Loucy (cell line): Measurements from ENCODE around the gene KAT6B.

Experiments
- H2AFZ ChIP-seq: fragments of 200-600 bp; sonication (generic); 2 replicates; pipeline ENCODE4 v1.6.0; 2016; ENCODE audit warnings: antibody characterized with exemption, mild to moderate bottlenecking, low read length, moderate library complexity
- H3F3A ChIP-seq: fragments of 200-600 bp; 2 replicates; pipeline ENCODE4 v1.6.0; 2016; ENCODE audit warnings: antibody characterized with exemption, low read depth, mild to moderate bottlenecking
- H3K27me3 ChIP-seq: fragments of 200-600 bp; sonication (generic); 2 replicates; pipeline ENCODE4 v1.6.1; 2014; ENCODE audit warnings: low read length, mild to moderate bottlenecking; ENCODE audit not compliant: insufficient read depth, poor library complexity, severe bottlenecking
- H3K36me3 ChIP-seq: fragments of 200-600 bp; sonication (generic); 2 replicates; pipeline ENCODE4 v1.6.1; 2016; ENCODE audit warnings: low read length; ENCODE audit not compliant: insufficient read depth
- H3K4me1 ChIP-seq: fragments of 200-600 bp; sonication (generic); 2 replicates; pipeline ENCODE4 v1.5.1; 2014; ENCODE audit warnings: low read length, mild to moderate bottlenecking; ENCODE audit not compliant: insufficient read depth, poor library complexity, severe bottlenecking
- H3K4me2 ChIP-seq: fragments of 200-600 bp; sonication (generic); 2 replicates; pipeline ENCODE4 v1.6.0; 2014; ENCODE audit warnings: antibody characterized with exemption, low read length, low read depth, mild to moderate bottlenecking; ENCODE audit not compliant: poor library complexity, severe bottlenecking
- H3K4me3 ChIP-seq: fragments of 200-600 bp; sonication (generic); 2 replicates; pipeline ENCODE4 v1.5.1; 2014; ENCODE audit warnings: low read length, mild to moderate bottlenecking, mixed read lengths; ENCODE audit not compliant: poor library complexity, severe bottlenecking
- H3K79me2 ChIP-seq: fragments of 200-600 bp; sonication (generic); 2 replicates; pipeline ENCODE4 v1.6.1; 2014; ENCODE audit warnings: low read length; ENCODE audit not compliant: insufficient read depth
- H3K9ac ChIP-seq: fragments of 200-600 bp; sonication (generic); 2 replicates; pipeline ENCODE4 v1.6.0; 2014; ENCODE audit warnings: mild to moderate bottlenecking, low read depth, low read length, moderate library complexity; ENCODE audit not compliant: poor library complexity, severe bottlenecking
- H3K9me2 ChIP-seq: fragments of 200-600 bp; sonication (generic); replicated peaks from 2 replicates; pipeline ENCODE4 v1.6.1; 2016; ENCODE audit warnings: low read depth, low read length, mixed read lengths
- H3K9me3 ChIP-seq: fragments of 200-600 bp; sonication (generic); 2 replicates; pipeline ENCODE4 v1.6.1; 2014; ENCODE audit warnings: mild to moderate bottlenecking, antibody characterized with exemption, low read length, low read depth; ENCODE audit not compliant: insufficient read depth
- H4K20me1 ChIP-seq: fragments of 200-600 bp; sonication (generic); 2 replicates; pipeline ENCODE4 v1.6.0; 2014; ENCODE audit warnings: antibody characterized with exemption, low read length, mild to moderate bottlenecking; ENCODE audit not compliant: insufficient read depth, poor library complexity, severe bottlenecking
- CTCF ChIP-seq: fragments of 200-600 bp; sonication (generic); conservative IDR thresholded peaks from 2 replicates; pipeline ENCODE4 v1.5.1; 2014; ENCODE audit warnings: mild to moderate bottlenecking, antibody characterized with exemption, low read length
- EZH2phosphoT487 ChIP-seq: fragments of 200-600 bp; IDR thresholded peaks from 2 replicates; pipeline ENCODE4 v1.6.1; 2018; ENCODE audit warnings: antibody characterized with exemption, mild to moderate bottlenecking, moderate library complexity, borderline replicate concordance

KAT6B gene

GRCh38 chr10:74881253-74881884 is 55.0 kb downstream of the KAT6B start:
- Histone ChIP-seq H3K79me2 (peaks cover 98% of the 10 kb centered on the region), H3K9ac (no peak overlapping the region), H2AFZ (no peak overlapping the region), H3K4me1 (peaks cover 5% of the 10 kb centered on the region), H3K4me3 (no peak overlapping the region), H3K36me3 (peaks cover 5% of the 10 kb centered on the region; the same call in 1 of the 2 replicates), H3F3A (0 out of 2 replicates have a peak, but pooled peaks cover 6% of the 10 kb centered on the region), H3K9me3 (no peaks in the 10 kb centered on the region), H3K9me2 (no peaks in the 10 kb centered on the region), H3K4me2 (no peak overlapping the region), H4K20me1 (peaks cover 46% of the 10 kb centered on the region), H3K27me3 (no peaks in the 10 kb centered on the region)
- TF ChIP-seq CTCF: no peak
- TF ChIP-seq EZH2phosphoT487: no peak

DNA sequence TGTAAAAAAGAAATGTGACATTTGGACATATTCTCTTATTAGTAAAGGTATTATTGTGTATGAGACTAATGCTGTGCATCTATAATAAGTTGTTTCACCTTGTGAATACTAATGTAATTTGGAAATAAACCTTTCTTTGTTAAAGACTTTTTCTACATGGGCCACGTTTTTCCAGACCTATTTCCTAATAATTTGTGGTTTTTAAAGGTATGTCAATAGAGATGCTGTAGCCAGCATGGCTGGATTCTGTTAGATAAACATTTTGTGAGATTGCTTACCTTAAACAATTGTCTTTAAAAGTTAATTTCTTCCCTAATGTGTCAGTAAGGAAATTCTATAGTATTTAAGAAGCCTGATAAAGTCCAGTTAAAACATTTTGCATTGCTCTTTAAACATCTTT is 56.0 kb downstream of the KAT6B start:
- Histone ChIP-seq H3K36me3 (peaks cover 5% of the 10 kb centered on the region; the same call in 1 of the 2 replicates), H3K4me2 (no peak overlapping the region), H3K9me3 (no peaks in the 10 kb centered on the region), H2AFZ (no peak overlapping the region), H3K27me3 (no peaks in the 10 kb centered on the region), H3K4me1 (peaks cover 9% of the 10 kb centered on the region), H4K20me1 (peaks cover 41% of the 10 kb centered on the region), H3K9me2 (no peaks in the 10 kb centered on the region), H3K79me2 (peaks cover 99% of the 10 kb centered on the region), H3K9ac (no peak overlapping the region), H3K4me3 (no peak overlapping the region), H3F3A (0 out of 2 replicates have a peak, but pooled peaks cover 6% of the 10 kb centered on the region)
- no peak for TF ChIP-seq EZH2phosphoT487
- TF ChIP-seq CTCF: no peak

DNA sequence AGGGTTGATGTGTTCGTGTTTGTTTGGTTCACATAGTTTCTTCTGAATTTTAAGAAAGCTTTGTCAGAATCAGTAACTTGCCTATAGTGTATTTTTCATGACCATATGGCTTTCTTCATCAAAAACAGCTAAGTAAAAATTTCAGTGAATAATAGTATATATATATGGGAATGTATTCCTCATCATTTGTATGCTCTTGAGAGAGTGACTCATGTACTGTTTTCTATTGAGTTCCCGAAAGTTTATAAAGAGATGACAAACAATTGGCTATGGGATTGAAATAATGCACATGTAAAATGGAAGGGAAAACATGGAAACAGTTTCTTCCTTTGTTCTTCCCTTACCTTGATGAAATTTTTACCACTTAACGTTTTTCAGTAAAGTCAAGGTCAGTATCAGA is 56.4 kb downstream of the KAT6B start:
- TF ChIP-seq CTCF (no peak), EZH2phosphoT487 (no peak)
- Histone ChIP-seq H3F3A (0 out of 2 replicates have a peak, but pooled peaks cover 6% of the 10 kb centered on the region), H3K4me1 (peaks cover 6% of the 10 kb centered on the region), H3K4me2 (no peak overlapping the region), H3K36me3 (peaks cover 5% of the 10 kb centered on the region; the same call in 1 of the 2 replicates), H3K4me3 (no peak overlapping the region), H3K9me3 (no peaks in the 10 kb centered on the region), H3K27me3 (no peaks in the 10 kb centered on the region), H3K9me2 (no peaks in the 10 kb centered on the region), H3K9ac (no peak overlapping the region), H2AFZ (no peak overlapping the region), H4K20me1 (peaks cover 37% of the 10 kb centered on the region), H3K79me2 (peaks cover 99% of the 10 kb centered on the region)
